ENCODE data around the gene TBRG1. TPM values are rescaled to one million over a fixed set of nuclear protein-coding genes. Genes with fewer than 3 reads are reported as not detected.
A peak's percentile ranks its signal among the peaks of the same experiment; 100 is the strongest.

The TBRG1 gene
- total RNA-seq, 3 donors from 2014 or later = 34.7 to 49.0 (median 34.9) TPM

- peak; percentile 92 to 93 for DNase-seq (ENCODE audit: low spot score in 2 of 2)
- intact Hi-C loops (cut with DNase I; ENCODE audit: low total_unique reads) = loop anchor here (10.0 kb wide), 2 partner anchors 91 to 161 kb away; partner anchors contain the start of gene ESAM
- TF ChIP-seq POLR2AphosphoS5 (IDR thresholded peaks at IDR 0.05) (peak; percentile 75 to 79 (median 76)), POLR2A (IDR thresholded peaks at IDR 0.05) (peak; percentile 8), CTCF (IDR thresholded peaks at IDR 0.05) (no peak)
- Histone ChIP-seq H3K36me3 (no peaks in the 10 kb centered on the region), H3K4me1 (no peaks in the 10 kb centered on the region), H3K27ac (peak within 1 kb of the TSS; percentile 92 to 94), H3K27me3 (no peaks in the 10 kb centered on the region), H3K9me3 (no peaks in the 10 kb centered on the region), H3K4me3 (peak within 1 kb of the TSS; percentile 70 to 77 (median 74))
Observed at GRCh38 chr11:124673333-124674167, 50.9 kb downstream of the TBRG1 start, which contains the start of the genes SIAE and SPA17. Gene SIAE (minus strand): TSS chr11:124673739. CDS start chr11:124673708, 31 bp downstream. Gene SPA17 (plus strand): TSS chr11:124673904. CDS start chr11:124675265, 1,361 bp downstream.

GRCh38 chr11:124674168-124674517 is 51.5 kb downstream of the TBRG1 start:
- no peak for TF ChIP-seq CTCF (IDR thresholded peaks at IDR 0.05)
- no peak for TF ChIP-seq POLR2AphosphoS5 (IDR thresholded peaks at IDR 0.05)
- TF ChIP-seq POLR2A (IDR thresholded peaks at IDR 0.05) = no peak
- intact Hi-C loops (cut with DNase I; ENCODE audit: low total_unique reads) = loop anchor here (10.0 kb wide), 2 partner anchors 91 to 161 kb away; partner anchors contain the start of gene ESAM
- H3K27ac ChIP-seq = peak overlapping the region; percentile 92 to 94
- no peaks in the 10 kb centered on the region for H3K4me1 ChIP-seq
- DNase-seq (ENCODE audit: low spot score in 2 of 2) = no peak
- H3K4me3 ChIP-seq = peak overlapping the region; percentile 70 to 77 (median 74)
- no peaks in the 10 kb centered on the region for H3K27me3 ChIP-seq
- H3K9me3 ChIP-seq = no peaks in the 10 kb centered on the region
- no peaks in the 10 kb centered on the region for H3K36me3 ChIP-seq

GRCh38 chr11:124674571-124674970 is 51.9 kb downstream of the TBRG1 start:
- Histone ChIP-seq H3K4me3 (peak overlapping the region; percentile 70 to 77 (median 74)), H3K27ac (peak overlapping the region in 1 of 2 donors; percentile 92), H3K27me3 (no peaks in the 10 kb centered on the region), H3K4me1 (no peaks in the 10 kb centered on the region), H3K9me3 (no peaks in the 10 kb centered on the region), H3K36me3 (no peaks in the 10 kb centered on the region)
- DNase-seq (ENCODE audit: low spot score in 2 of 2) = no peak
- TF ChIP-seq POLR2A (IDR thresholded peaks at IDR 0.05) = no peak
- no peak for TF ChIP-seq CTCF (IDR thresholded peaks at IDR 0.05)
- no peak for TF ChIP-seq POLR2AphosphoS5 (IDR thresholded peaks at IDR 0.05)
- intact Hi-C loops (cut with DNase I; ENCODE audit: low total_unique reads) = loop anchor here (10.0 kb wide), 2 partner anchors 90 to 160 kb away; partner anchors contain the start of gene ESAM

- H3K9me3 ChIP-seq = no peaks in the 10 kb centered on the region
- H3K4me1 ChIP-seq = no peaks in the 10 kb centered on the region
- H3K36me3 ChIP-seq = no peaks in the 10 kb centered on the region
- H3K27ac ChIP-seq = peak overlapping the region in 1 of 2 donors; percentile 59
- TF ChIP-seq CTCF (IDR thresholded peaks at IDR 0.05) = no peak
- TF ChIP-seq POLR2AphosphoS5 (IDR thresholded peaks at IDR 0.05) = peak in 1 of 3 donors; percentile 29
- H3K27me3 ChIP-seq = no peaks in the 10 kb centered on the region
- intact Hi-C loops (cut with DNase I; ENCODE audit: low total_unique reads) = loop anchor here (10.0 kb wide), 2 partner anchors 88 to 158 kb away; partner anchors contain the start of gene ESAM
- H3K4me3 ChIP-seq = no peak overlapping the region
- DNase-seq (ENCODE audit: low spot score in 2 of 2) = no peak
Observed at GRCh38 chr11:124676386-124676785, 53.7 kb downstream of the TBRG1 start.

- intact Hi-C loops (cut with DNase I; ENCODE audit: low total_unique reads) = loop anchor here (10.0 kb wide), 2 partner anchors 86 to 156 kb away; partner anchors contain the start of gene ESAM
- TF ChIP-seq CTCF (IDR thresholded peaks at IDR 0.05) (no peak), POLR2A (IDR thresholded peaks at IDR 0.05) (no peak), POLR2AphosphoS5 (IDR thresholded peaks at IDR 0.05) (no peak)
Observed at GRCh38 chr11:124678416-124678815, 55.8 kb downstream of the TBRG1 start.

More at GRCh38 chr11:124678416-124678815, 55.8 kb downstream of the TBRG1 start:
- Histone ChIP-seq H3K27me3 (no peaks in the 10 kb centered on the region), H3K4me1 (no peaks in the 10 kb centered on the region), H3K36me3 (no peaks in the 10 kb centered on the region), H3K9me3 (peaks cover 0 to 4% of the 10 kb centered on the region in 2 donors), H3K4me3 (no peak overlapping the region), H3K27ac (no peak overlapping the region)
- no peak for DNase-seq (ENCODE audit: low spot score in 2 of 2)

Data from breast epithelium (tissue), 4 donors.